Liver (tissue), 3 donors: ENCODE data around the gene SCUBE3.

Source experiments
- RAD21 ChIP-seq, 2 donors: IDR thresholded peaks; 2 replicates each; pipeline ENCODE4 v1.6.1; 2016; ENCODE audit warnings: antibody characterized with exemption in 2 of 2, mild to moderate bottlenecking in 2 of 2
- TAF1 ChIP-seq: conservative IDR thresholded peaks from 2 replicates; pipeline ENCODE4 v1.6.1; 2016; ENCODE audit warnings: antibody characterized with exemption, mild to moderate bottlenecking
- TF ChIP-seq, protein P1 (sequence below): fragments of 150-350 bp; IDR thresholded peaks from 2 replicates; pipeline ENCODE4 v1.5.1; 2017; ENCODE audit warnings: improper control_type of control experiment, low read depth, low read length; ENCODE audit not compliant: missing input control
- TF ChIP-seq, protein P2 (sequence below): IDR thresholded peaks from 2 replicates; pipeline ENCODE4 v1.6.1; 2016; ENCODE audit warnings: antibody characterized with exemption, mild to moderate bottlenecking
- TF ChIP-seq, protein P3 (sequence below): IDR thresholded peaks from 2 replicates; pipeline ENCODE4 v1.6.1; 2016; ENCODE audit warnings: antibody characterized with exemption
- donor health status: healthy.
- donor health status: healthy.

DNA sequence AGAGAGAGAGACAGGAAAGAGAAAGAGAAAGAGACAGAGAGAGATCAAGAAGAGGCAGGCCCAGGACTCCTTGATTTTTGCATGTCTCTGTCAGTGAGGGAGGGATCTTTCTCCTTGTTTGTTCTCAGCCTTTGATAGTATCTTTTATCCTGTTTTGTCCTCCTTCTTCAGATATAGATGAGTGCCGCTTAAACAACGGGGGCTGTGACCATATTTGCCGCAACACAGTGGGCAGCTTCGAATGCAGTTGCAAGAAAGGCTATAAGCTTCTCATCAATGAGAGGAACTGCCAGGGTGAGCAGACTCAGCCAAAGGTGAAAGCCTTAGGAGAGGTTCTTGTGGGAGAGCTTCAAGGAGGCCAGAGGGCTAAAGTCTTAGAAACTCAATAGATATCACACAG lies 25.8 kb downstream of the SCUBE3 start:
- TF ChIP-seq, protein P1, sequence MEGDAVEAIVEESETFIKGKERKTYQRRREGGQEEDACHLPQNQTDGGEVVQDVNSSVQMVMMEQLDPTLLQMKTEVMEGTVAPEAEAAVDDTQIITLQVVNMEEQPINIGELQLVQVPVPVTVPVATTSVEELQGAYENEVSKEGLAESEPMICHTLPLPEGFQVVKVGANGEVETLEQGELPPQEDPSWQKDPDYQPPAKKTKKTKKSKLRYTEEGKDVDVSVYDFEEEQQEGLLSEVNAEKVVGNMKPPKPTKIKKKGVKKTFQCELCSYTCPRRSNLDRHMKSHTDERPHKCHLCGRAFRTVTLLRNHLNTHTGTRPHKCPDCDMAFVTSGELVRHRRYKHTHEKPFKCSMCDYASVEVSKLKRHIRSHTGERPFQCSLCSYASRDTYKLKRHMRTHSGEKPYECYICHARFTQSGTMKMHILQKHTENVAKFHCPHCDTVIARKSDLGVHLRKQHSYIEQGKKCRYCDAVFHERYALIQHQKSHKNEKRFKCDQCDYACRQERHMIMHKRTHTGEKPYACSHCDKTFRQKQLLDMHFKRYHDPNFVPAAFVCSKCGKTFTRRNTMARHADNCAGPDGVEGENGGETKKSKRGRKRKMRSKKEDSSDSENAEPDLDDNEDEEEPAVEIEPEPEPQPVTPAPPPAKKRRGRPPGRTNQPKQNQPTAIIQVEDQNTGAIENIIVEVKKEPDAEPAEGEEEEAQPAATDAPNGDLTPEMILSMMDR = no peak
- TF ChIP-seq RAD21 (IDR thresholded peaks at IDR 0.05) (no peak), TAF1 (no peak)
- TF ChIP-seq, protein P2, sequence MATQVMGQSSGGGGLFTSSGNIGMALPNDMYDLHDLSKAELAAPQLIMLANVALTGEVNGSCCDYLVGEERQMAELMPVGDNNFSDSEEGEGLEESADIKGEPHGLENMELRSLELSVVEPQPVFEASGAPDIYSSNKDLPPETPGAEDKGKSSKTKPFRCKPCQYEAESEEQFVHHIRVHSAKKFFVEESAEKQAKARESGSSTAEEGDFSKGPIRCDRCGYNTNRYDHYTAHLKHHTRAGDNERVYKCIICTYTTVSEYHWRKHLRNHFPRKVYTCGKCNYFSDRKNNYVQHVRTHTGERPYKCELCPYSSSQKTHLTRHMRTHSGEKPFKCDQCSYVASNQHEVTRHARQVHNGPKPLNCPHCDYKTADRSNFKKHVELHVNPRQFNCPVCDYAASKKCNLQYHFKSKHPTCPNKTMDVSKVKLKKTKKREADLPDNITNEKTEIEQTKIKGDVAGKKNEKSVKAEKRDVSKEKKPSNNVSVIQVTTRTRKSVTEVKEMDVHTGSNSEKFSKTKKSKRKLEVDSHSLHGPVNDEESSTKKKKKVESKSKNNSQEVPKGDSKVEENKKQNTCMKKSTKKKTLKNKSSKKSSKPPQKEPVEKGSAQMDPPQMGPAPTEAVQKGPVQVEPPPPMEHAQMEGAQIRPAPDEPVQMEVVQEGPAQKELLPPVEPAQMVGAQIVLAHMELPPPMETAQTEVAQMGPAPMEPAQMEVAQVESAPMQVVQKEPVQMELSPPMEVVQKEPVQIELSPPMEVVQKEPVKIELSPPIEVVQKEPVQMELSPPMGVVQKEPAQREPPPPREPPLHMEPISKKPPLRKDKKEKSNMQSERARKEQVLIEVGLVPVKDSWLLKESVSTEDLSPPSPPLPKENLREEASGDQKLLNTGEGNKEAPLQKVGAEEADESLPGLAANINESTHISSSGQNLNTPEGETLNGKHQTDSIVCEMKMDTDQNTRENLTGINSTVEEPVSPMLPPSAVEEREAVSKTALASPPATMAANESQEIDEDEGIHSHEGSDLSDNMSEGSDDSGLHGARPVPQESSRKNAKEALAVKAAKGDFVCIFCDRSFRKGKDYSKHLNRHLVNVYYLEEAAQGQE = no peak
- TF ChIP-seq, protein P3, sequence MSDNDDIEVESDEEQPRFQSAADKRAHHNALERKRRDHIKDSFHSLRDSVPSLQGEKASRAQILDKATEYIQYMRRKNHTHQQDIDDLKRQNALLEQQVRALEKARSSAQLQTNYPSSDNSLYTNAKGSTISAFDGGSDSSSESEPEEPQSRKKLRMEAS = no peak
